ENCODE data around the gene C17orf100.
"Not testable (repeated sequence)": the region's sequence is repeated elsewhere in the genome, so short reads cannot be mapped to it uniquely, and the experiment has no call there.

C17orf100 gene

GRCh38 chr17:6655732-6656361 is 4.3 kb downstream of the C17orf100 start:
- not testable (repeated sequence) for H3K27ac Mint-ChIP-seq; ATAC-seq; H3K36me3 Mint-ChIP-seq (ENCODE audit: low read depth); H3K27me3 Mint-ChIP-seq; DNase-seq; H3K9me3 Mint-ChIP-seq
- peaks cover 50% of the 10 kb centered on the region for H3K4me1 Mint-ChIP-seq
- H3K4me3 Mint-ChIP-seq: peak overlapping the region; percentile 77

GRCh38 chr17:6656797-6657632 is 5.5 kb downstream of the C17orf100 start:
- not testable (repeated sequence) for H3K36me3 Mint-ChIP-seq (ENCODE audit: low read depth); H3K9me3 Mint-ChIP-seq; H3K27me3 Mint-ChIP-seq
- H3K4me3 Mint-ChIP-seq: peak overlapping the region; percentile 77
- ATAC-seq (peak; percentile 71), DNase-seq (peak; percentile 49)
- H3K27ac Mint-ChIP-seq: peak overlapping the region; percentile 5
- H3K4me1 Mint-ChIP-seq: peaks cover 54% of the 10 kb centered on the region

- ATAC-seq: no peak
- Mint-ChIP-seq H3K4me3 (peak overlapping the region; percentile 77), H3K27me3 (peaks cover 6% of the 10 kb centered on the region), H3K36me3 (ENCODE audit: low read depth) (peaks cover 5% of the 10 kb centered on the region), H3K9me3 (no peaks in the 10 kb centered on the region), H3K27ac (peak overlapping the region; percentile 5), H3K4me1 (peaks cover 46% of the 10 kb centered on the region)
- no peak for DNase-seq
These were observed 6.2 kb downstream of the C17orf100 start for GRCh38 chr17:6657633-6658287.

GRCh38 chr17:6658411-6658810 is 6.8 kb downstream of the C17orf100 start:
- H3K27ac Mint-ChIP-seq; H3K9me3 Mint-ChIP-seq; ATAC-seq; H3K27me3 Mint-ChIP-seq; H3K4me3 Mint-ChIP-seq; H3K36me3 Mint-ChIP-seq (ENCODE audit: low read depth); DNase-seq: not testable (repeated sequence)
- peaks cover 40% of the 10 kb centered on the region for H3K4me1 Mint-ChIP-seq

GRCh38 chr17:6660101-6660500 is 8.5 kb downstream of the C17orf100 start:
- no peak overlapping the region for H3K27ac Mint-ChIP-seq
- peaks cover 6% of the 10 kb centered on the region for H3K27me3 Mint-ChIP-seq
- DNase-seq: no peak
- no peak for ATAC-seq
- H3K4me3 Mint-ChIP-seq: no peak overlapping the region
- H3K4me1 Mint-ChIP-seq: peaks cover 35% of the 10 kb centered on the region
- H3K9me3 Mint-ChIP-seq: no peaks in the 10 kb centered on the region
- H3K36me3 Mint-ChIP-seq (ENCODE audit: low read depth): no peaks in the 10 kb centered on the region

GRCh38 chr17:6660805-6661463 is 9.4 kb downstream of the C17orf100 start:
- no peaks in the 10 kb centered on the region for H3K36me3 Mint-ChIP-seq (ENCODE audit: low read depth)
- DNase-seq: no peak
- H3K9me3 Mint-ChIP-seq: no peaks in the 10 kb centered on the region
- no peaks in the 10 kb centered on the region for H3K27me3 Mint-ChIP-seq
- H3K4me1 Mint-ChIP-seq: peaks cover 31% of the 10 kb centered on the region
- no peak overlapping the region for H3K4me3 Mint-ChIP-seq
- ATAC-seq: peak; percentile 45
- H3K27ac Mint-ChIP-seq: no peak overlapping the region

GRCh38 chr17:6661464-6661848 is 9.9 kb downstream of the C17orf100 start:
- no peak overlapping the region for H3K4me3 Mint-ChIP-seq
- H3K9me3 Mint-ChIP-seq: no peaks in the 10 kb centered on the region
- no peaks in the 10 kb centered on the region for H3K27me3 Mint-ChIP-seq
- DNase-seq: no peak
- H3K36me3 Mint-ChIP-seq (ENCODE audit: low read depth): no peaks in the 10 kb centered on the region
- H3K27ac Mint-ChIP-seq: no peak overlapping the region
- ATAC-seq: no peak
- peaks cover 29% of the 10 kb centered on the region for H3K4me1 Mint-ChIP-seq

- H3K36me3 Mint-ChIP-seq (ENCODE audit: low read depth); H3K27ac Mint-ChIP-seq; H3K27me3 Mint-ChIP-seq; H3K9me3 Mint-ChIP-seq; DNase-seq; H3K4me3 Mint-ChIP-seq; ATAC-seq: not testable (repeated sequence)
- H3K4me1 Mint-ChIP-seq: peaks cover 27% of the 10 kb centered on the region
These were observed 11.6 kb downstream of the C17orf100 start for GRCh38 chr17:6663200-6663599.

- ATAC-seq (peak; percentile 48), DNase-seq (peak; percentile 50)
- Mint-ChIP-seq H3K4me3 (no peak overlapping the region), H3K9me3 (no peaks in the 10 kb centered on the region), H3K27ac (no peak overlapping the region), H3K4me1 (peaks cover 14% of the 10 kb centered on the region), H3K36me3 (ENCODE audit: low read depth) (no peaks in the 10 kb centered on the region), H3K27me3 (peaks cover 2% of the 10 kb centered on the region)
These were observed 14.5 kb downstream of the C17orf100 start for GRCh38 chr17:6666077-6666521.

GRCh38 chr17:6666557-6666956 is 15.0 kb downstream of the C17orf100 start:
- Mint-ChIP-seq H3K27ac (no peak overlapping the region), H3K4me3 (no peak overlapping the region), H3K27me3 (peaks cover 2% of the 10 kb centered on the region), H3K9me3 (no peaks in the 10 kb centered on the region), H3K36me3 (ENCODE audit: low read depth) (no peaks in the 10 kb centered on the region), H3K4me1 (peaks cover 10% of the 10 kb centered on the region)
- DNase-seq: no peak
- ATAC-seq: no peak

- Mint-ChIP-seq H3K27me3 (peaks cover 2% of the 10 kb centered on the region), H3K27ac (no peak overlapping the region), H3K4me3 (no peak overlapping the region), H3K4me1 (peaks cover 8% of the 10 kb centered on the region), H3K36me3 (ENCODE audit: low read depth) (no peaks in the 10 kb centered on the region), H3K9me3 (no peaks in the 10 kb centered on the region)
- DNase-seq: no peak
- peak; percentile 60 for ATAC-seq
These were observed 16.0 kb downstream of the C17orf100 start for GRCh38 chr17:6667516-6667915.

- DNase-seq: no peak
- no peak overlapping the region for H3K4me3 Mint-ChIP-seq
- H3K36me3 Mint-ChIP-seq (ENCODE audit: low read depth): no peaks in the 10 kb centered on the region
- ATAC-seq: no peak
- H3K4me1 Mint-ChIP-seq: peaks cover 8% of the 10 kb centered on the region
- H3K27me3 Mint-ChIP-seq: peaks cover 2% of the 10 kb centered on the region
- no peaks in the 10 kb centered on the region for H3K9me3 Mint-ChIP-seq
- no peak overlapping the region for H3K27ac Mint-ChIP-seq
These were observed 16.7 kb downstream of the C17orf100 start for GRCh38 chr17:6668219-6668618.

- no peak for ATAC-seq
- no peaks in the 10 kb centered on the region for H3K9me3 Mint-ChIP-seq
- no peak for DNase-seq
- H3K27me3 Mint-ChIP-seq: peaks cover 2% of the 10 kb centered on the region
- no peak overlapping the region for H3K27ac Mint-ChIP-seq
- peaks cover 8% of the 10 kb centered on the region for H3K4me1 Mint-ChIP-seq
- H3K4me3 Mint-ChIP-seq: no peak overlapping the region
- no peaks in the 10 kb centered on the region for H3K36me3 Mint-ChIP-seq (ENCODE audit: low read depth)
These were observed 17.3 kb downstream of the C17orf100 start for GRCh38 chr17:6668727-6669425.

All from activated naive CD8-positive, alpha-beta T cell treated with anti-CD3 and anti-CD28 coated beads, Interleukin-2, amount 50 U/mL, for 24 hours (primary cell).